Tibial nerve (tissue), 3 donors: ENCODE data around the gene RCCD1.

ENCODE experiments used
- CTCF ChIP-seq, 5 experiments: fragments of 200-600 bp in 3 of 5; fragments of 450-650 bp in 2 of 5; sonication (generic) in 3 of 5; IDR thresholded peaks; one replicate each; pipeline ENCODE4 v1.5.1; 2016 to 2019; ENCODE audit warnings: antibody characterized with exemption in 5 of 5, mild to moderate bottlenecking in 3 of 5, moderate library complexity in 2 of 5
- POLR2A ChIP-seq, 2 donors: fragments of 450-650 bp; IDR thresholded peaks; one replicate each; pipeline ENCODE4 v1.6.1; 2017; ENCODE audit warnings: antibody characterized with exemption in 2 of 2, mild to moderate bottlenecking in 2 of 2, moderate library complexity in 2 of 2

GRCh38 chr15:90913398-90913944 lies 41.2 kb upstream of the RCCD1 start:
- TF ChIP-seq CTCF (IDR thresholded peaks at IDR 0.05) (no peak), POLR2A (IDR thresholded peaks at IDR 0.05) (no peak)
